ENCODE data around the gene SH2D3A.

The SH2D3A gene

GRCh38 chr19:6723108-6723618 is 44.1 kb downstream of the SH2D3A start:
- TF ChIP-seq CTCF (IDR thresholded peaks at IDR 0.05; ENCODE audit: low read depth, low read length) = no peak
- in situ Hi-C loops (cut with HindIII; ENCODE audit: low sequenced_read_pairs) = no loop called here
- no peak overlapping the region for H3K4me3 ChIP-seq (ENCODE audit: low read depth, low read length)
- DNase-seq (ENCODE audit: low read depth, low spot score) = no peak

- H3K4me3 ChIP-seq (ENCODE audit: low read depth, low read length) = no peak overlapping the region
These were observed 45.5 kb downstream of the SH2D3A start for GRCh38 chr19:6721773-6722172.

GRCh38 chr19:6721138-6721474 is 46.1 kb downstream of the SH2D3A start:
- TF ChIP-seq CTCF (IDR thresholded peaks at IDR 0.05; ENCODE audit: low read depth, low read length) = no peak
- in situ Hi-C loops (cut with HindIII; ENCODE audit: low sequenced_read_pairs) = no loop called here
- DNase-seq (ENCODE audit: low read depth, low spot score) = no peak
- H3K4me3 ChIP-seq (ENCODE audit: low read depth, low read length) = no peak overlapping the region

More at GRCh38 chr19:6721773-6722172, 45.5 kb downstream of the SH2D3A start:
- DNase-seq (ENCODE audit: low read depth, low spot score) = no peak
- TF ChIP-seq CTCF (IDR thresholded peaks at IDR 0.05; ENCODE audit: low read depth, low read length) = no peak
- in situ Hi-C loops (cut with HindIII; ENCODE audit: low sequenced_read_pairs) = no loop called here

- H3K4me3 ChIP-seq (ENCODE audit: low read depth, low read length) = no peak within 1 kb of the TSS
- TF ChIP-seq CTCF (IDR thresholded peaks at IDR 0.05; ENCODE audit: low read depth, low read length) = no peak
- DNase-seq (ENCODE audit: low read depth, low spot score) = no peak
- in situ Hi-C loops (cut with HindIII; ENCODE audit: low sequenced_read_pairs) = no loop called here
These were observed 46.7 kb downstream of the SH2D3A start, which contains the start of gene C3 for GRCh38 chr19:6720369-6721137. C3 (minus strand) TSS chr19:6720650; CDS start chr19:6720589, 61 bp downstream.

- no peak for DNase-seq (ENCODE audit: low read depth, low spot score)
- no peak overlapping the region for H3K4me3 ChIP-seq (ENCODE audit: low read depth, low read length)
- in situ Hi-C loops (cut with HindIII; ENCODE audit: low sequenced_read_pairs) = no loop called here
- no peak for TF ChIP-seq CTCF (IDR thresholded peaks at IDR 0.05; ENCODE audit: low read depth, low read length)
These were observed 47.3 kb downstream of the SH2D3A start for GRCh38 chr19:6719992-6720368.

GRCh38 chr19:6719540-6719861 is 47.7 kb downstream of the SH2D3A start:
- in situ Hi-C loops (cut with HindIII; ENCODE audit: low sequenced_read_pairs) = no loop called here
- no peak for DNase-seq (ENCODE audit: low read depth, low spot score)
- H3K4me3 ChIP-seq (ENCODE audit: low read depth, low read length) = no peak overlapping the region
- no peak for TF ChIP-seq CTCF (IDR thresholded peaks at IDR 0.05; ENCODE audit: low read depth, low read length)

Measured in astrocyte of the spinal cord (primary cell).